GM10248 (cell line): ENCODE data around the gene C1orf216.

ENCODE experiments used
- CTCF ChIA-PET: fragments of 300-600 bp; sonication (Branson Sonifier 250); formaldehyde crosslinking; extraction: SDS; loops from one replicate; lab custom pipeline; 2021; ENCODE audit warnings: antibody characterized with exemption; lab: Yijun Ruan, JAX
- POLR2A ChIA-PET: fragments of 350-650 bp; sonication (Branson Sonifier 250); formaldehyde crosslinking; extraction: SDS; loops from one replicate; lab custom pipeline; 2020; ENCODE audit warnings: antibody characterized with exemption; lab: Yijun Ruan, JAX
- DNase-seq: peaks from one replicate; pipeline ENCODE4 v3.0.0; 2012; ENCODE audit errors: extremely low spot score
- TF ChIP-seq, protein P1 (sequence below): IDR thresholded peaks from 2 replicates; pipeline ENCODE4 v1.5.1; 2012; ENCODE audit warnings: mild to moderate bottlenecking, low read depth; ENCODE audit errors: extremely low read depth, missing control alignments, control extremely low read depth

The C1orf216 gene, protein sequence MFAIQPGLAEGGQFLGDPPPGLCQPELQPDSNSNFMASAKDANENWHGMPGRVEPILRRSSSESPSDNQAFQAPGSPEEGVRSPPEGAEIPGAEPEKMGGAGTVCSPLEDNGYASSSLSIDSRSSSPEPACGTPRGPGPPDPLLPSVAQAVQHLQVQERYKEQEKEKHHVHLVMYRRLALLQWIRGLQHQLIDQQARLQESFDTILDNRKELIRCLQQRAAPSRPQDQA

DNA sequence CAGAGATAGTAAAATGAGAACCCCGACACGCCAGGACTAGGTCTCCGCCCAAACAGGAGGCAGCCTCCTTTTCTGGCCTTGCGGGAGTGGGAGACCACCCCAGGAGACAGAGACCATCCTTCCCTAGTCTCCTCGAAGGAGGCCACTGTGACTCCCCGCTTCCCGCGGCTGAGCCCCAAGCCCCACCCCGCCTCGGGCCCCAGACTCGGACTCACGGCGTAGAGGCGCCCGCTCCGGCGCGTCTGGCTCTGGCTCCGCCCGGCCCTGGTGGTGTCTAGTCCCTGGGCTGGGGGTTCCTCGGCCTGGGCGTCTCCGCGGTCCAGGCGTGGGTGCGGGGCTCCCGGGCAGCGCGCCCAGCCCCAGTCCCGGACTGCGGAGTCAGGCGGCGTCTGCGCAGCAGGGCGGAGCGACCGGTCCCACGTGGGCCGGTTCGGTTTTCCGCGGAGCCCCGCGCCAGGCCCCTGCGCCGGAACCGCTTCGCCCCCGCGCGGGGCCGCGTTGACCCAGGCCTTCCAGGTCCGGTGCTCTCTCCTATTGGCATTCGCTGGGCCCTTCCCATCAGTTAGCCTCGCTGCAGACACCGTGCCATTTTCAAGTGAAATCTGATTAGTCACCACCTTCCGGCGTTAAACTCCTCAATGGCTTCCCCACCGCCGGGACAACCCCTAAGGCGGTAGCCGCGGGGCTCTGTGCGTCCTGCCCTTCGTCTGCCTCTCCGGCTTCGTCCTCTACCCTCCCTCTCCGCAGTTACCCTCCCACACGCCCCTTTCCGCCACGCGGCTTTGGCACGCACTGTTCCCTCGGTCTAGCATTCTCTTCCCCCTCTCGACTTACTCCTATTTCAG lies at the start of gene C1orf216:
Gene C1orf216, minus strand, starts transcription at position 393 of the 845 bp plus-strand sequence. CDS start 2,563 bp downstream, outside the sequence.
- POLR2A ChIA-PET, result interaction anchor here (1.2 kb wide), 1 partner anchor 11 kb away, joined by 4 read pairs; no protein-coding TSS in a partner anchor
- TF ChIP-seq, protein P1, sequence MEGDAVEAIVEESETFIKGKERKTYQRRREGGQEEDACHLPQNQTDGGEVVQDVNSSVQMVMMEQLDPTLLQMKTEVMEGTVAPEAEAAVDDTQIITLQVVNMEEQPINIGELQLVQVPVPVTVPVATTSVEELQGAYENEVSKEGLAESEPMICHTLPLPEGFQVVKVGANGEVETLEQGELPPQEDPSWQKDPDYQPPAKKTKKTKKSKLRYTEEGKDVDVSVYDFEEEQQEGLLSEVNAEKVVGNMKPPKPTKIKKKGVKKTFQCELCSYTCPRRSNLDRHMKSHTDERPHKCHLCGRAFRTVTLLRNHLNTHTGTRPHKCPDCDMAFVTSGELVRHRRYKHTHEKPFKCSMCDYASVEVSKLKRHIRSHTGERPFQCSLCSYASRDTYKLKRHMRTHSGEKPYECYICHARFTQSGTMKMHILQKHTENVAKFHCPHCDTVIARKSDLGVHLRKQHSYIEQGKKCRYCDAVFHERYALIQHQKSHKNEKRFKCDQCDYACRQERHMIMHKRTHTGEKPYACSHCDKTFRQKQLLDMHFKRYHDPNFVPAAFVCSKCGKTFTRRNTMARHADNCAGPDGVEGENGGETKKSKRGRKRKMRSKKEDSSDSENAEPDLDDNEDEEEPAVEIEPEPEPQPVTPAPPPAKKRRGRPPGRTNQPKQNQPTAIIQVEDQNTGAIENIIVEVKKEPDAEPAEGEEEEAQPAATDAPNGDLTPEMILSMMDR, result no peak
- peak; percentile 83 for DNase-seq
- CTCF ChIA-PET, result interaction anchor here (2.0 to 9.2 kb wide), 3 partner anchors 10 to 153 kb away, joined by 6 to 211 read pairs (median 29); no protein-coding TSS in a partner anchor

DNA sequence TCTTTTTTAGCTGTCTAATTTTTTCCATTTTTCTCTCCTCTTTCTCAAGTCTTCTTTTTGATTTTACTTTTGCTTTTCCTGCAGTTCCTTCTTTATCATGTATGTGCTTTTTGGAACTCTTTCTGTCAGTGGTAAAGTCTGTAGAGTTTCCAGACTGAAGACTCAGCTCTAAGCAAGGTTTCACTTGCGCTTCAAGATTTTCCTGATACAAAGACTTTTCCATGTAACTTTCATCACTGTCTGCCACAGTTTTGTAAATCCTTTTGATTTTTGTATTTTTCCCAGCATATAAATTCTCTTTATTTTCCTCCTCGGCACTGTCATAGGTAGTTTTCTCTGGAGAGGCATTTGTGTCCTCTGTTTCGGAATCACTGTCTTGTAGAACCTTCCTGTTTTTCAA lies 45.6 kb upstream of the C1orf216 start:
- CTCF ChIA-PET, result interaction anchor here (1.4 to 2.9 kb wide), 3 partner anchors 8 to 49 kb away, joined by 4 to 8 read pairs (median 6); no protein-coding TSS in a partner anchor
- no peak for DNase-seq

DNA sequence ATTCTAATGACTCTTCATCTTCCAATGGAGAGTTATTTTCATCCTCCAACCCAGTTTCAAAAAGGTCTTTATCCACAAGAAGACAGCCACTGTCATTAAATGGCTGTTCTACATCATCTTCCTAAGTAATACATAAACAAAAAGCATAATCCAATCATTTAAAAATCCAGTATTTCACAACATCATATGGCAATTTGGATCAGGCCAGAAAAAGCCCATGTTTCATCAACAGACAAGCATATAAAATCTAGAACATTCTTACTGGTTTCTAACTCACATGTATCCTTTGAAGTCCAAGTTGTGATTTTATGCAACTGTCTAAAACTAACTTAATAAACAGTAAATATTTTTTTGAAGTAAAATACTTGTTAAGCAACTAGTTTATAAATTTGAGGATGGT lies 44.5 kb upstream of the C1orf216 start:
- DNase-seq, result no peak
- ChIA-PET POLR2A (no interaction called here), CTCF (interaction anchor here (1.4 to 2.9 kb wide), 3 partner anchors 9 to 48 kb away, joined by 4 to 8 read pairs (median 6); no protein-coding TSS in a partner anchor)
- TF ChIP-seq, protein P1, result no peak

More for the DNA sequence above, 45.6 kb upstream of the C1orf216 start:
- POLR2A ChIA-PET, result no interaction called here
- TF ChIP-seq, protein P1, result no peak

DNA sequence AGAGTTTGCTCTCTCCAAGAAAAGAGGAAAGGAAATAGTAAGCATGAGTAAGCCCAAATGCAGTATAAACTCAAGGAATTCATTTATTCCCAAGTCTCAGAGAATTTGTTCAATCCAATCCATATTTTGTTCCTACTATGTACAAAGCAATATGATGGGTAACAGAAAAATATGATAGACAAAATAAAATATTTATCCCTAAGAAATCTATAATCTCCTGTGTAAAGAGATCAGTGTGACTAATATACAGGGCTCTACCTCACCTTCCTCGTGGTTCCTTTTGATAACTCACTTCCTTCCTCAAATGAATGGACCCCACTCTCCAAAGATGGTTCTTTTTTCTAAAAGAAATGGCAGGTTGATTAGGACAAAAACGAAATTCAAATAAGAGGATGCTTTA lies 43.5 kb upstream of the C1orf216 start:
- no peak for DNase-seq
- TF ChIP-seq, protein P1, result no peak
- CTCF ChIA-PET, result no interaction called here
- POLR2A ChIA-PET, result no interaction called here

DNA sequence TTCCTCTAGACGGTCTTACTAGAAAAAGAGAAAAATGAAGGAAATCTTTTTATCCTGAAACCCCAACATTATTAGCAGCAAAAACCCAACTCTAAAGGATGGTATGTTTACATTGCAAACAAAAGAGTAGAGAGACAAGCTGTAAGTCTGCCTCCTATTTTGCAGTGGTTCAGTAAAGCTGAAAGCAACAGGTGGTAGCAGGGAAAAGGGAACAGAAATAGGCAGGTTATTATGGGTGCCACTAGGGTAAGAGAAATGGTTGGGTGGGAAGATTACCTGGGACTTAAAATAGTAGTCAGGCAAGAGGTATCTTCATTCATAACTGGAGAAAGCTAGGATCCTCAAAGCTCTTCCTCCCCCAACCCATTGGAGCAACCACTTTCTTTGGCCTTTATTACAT lies 37.4 kb upstream of the C1orf216 start:
- ChIA-PET POLR2A (interaction anchor here (0.6 to 1.4 kb wide), 2 partner anchors 14 to 332 kb away, joined by 3 to 6 read pairs; partner anchors contain the start of gene CLSPN), CTCF (interaction anchor here (0.9 to 5.1 kb wide), 14 partner anchors 9 to 191 kb away, joined by 3 to 32 read pairs (median 4); partner anchors contain the start of gene CLSPN)
- TF ChIP-seq, protein P1, result no peak
- DNase-seq, result no peak

DNA sequence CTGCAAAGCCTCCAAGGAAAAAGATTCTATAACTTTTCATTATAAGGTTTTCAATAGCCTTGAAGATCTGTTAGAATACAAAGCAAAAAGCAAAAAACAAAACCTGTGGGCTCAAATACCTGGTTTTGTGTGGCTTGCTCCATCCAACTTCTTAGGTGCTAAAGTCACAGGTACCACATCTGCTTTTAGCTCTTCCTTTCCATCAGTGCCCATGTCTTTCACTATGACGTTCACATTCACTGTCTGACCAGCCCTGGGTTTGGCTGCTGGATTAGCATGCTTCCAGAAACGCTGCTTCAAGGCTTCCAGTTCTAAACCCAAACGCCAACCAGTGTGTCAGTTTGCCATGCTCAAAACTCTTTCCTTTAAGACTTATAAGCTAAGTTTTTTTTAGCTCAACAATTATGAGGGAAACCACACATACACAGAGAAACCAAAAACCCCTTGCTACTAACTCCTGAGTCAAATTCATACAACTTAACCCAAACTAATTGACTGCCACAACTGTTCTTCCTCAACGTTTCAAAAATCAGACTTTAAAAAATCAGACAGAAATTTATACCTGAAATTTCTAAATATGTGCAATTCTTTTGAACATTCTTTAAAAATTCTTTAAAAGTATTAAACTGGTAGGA lies 35.1 kb upstream of the C1orf216 start:
- POLR2A ChIA-PET, result interaction anchor here (0.6 kb wide), 1 partner anchor 377 kb away, joined by 3 read pairs; no protein-coding TSS in a partner anchor
- no peak for DNase-seq
- TF ChIP-seq, protein P1, result no peak
- CTCF ChIA-PET, result interaction anchor here (1.0 to 5.1 kb wide), 8 partner anchors 15 to 302 kb away, joined by 3 to 32 read pairs (median 3); no protein-coding TSS in a partner anchor
